Measurements from ENCODE around the gene SH3BP1.

DNA sequence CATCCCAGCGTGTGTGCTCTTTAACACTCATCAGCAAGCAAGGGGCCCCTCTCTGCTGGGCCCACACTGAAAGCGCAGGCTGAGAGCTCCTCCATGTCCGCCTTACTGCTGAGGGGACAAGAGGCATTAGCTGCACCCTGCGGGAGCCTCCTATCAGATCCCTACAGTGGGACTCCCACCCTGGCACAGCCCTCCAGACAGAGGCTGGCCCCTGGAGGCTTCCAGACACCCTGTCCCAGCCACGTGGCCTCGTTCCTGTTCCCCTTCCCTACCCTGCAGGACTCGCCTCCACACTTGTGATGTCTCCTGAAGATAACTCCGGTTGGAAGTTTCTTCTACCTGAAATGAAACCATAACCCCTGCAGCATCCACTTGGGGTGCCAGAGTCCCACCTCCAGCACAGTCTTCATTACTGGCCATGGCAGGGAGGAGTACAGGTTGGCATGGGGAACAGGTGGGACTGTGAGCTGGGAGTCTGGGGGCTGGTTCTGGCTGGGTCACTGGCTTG lies 5.0 kb upstream of the SH3BP1 start:
- no peak for TF ChIP-seq POLR2A (IDR thresholded peaks at IDR 0.05)
- peak in 1 of 5 experiments; percentile 14 for TF ChIP-seq CTCF (IDR thresholded peaks at IDR 0.05)
- TF ChIP-seq POLR2AphosphoS5 (IDR thresholded peaks at IDR 0.05) = no peak
